Lower leg skin (tissue), 4 donors: ENCODE data around the gene MAP3K8. TPM values are rescaled to one million over a fixed set of nuclear protein-coding genes. Genes with fewer than 3 reads are reported as not detected.
"Not testable (repeated sequence)": the region's sequence is repeated elsewhere in the genome, so short reads cannot be mapped to it uniquely, and the experiment has no call there.

Experiments
- DNase-seq, 2 donors: peaks; one replicate each; pipeline ENCODE4 v3.0.0-alpha.2; 2019; ENCODE audit warnings: low spot score in 2 of 2
- H3K4me3 ChIP-seq: fragments of 200-600 bp; sonication (generic); 2 replicates; pipeline ENCODE4 v1.5.1; 2017; ENCODE audit warnings: mild to moderate bottlenecking, low read depth; ENCODE audit not compliant: poor library complexity, severe bottlenecking
- POLR2A ChIP-seq, 2 donors: fragments of 450-650 bp; IDR thresholded peaks; one replicate each; pipeline ENCODE4 v1.6.1; 2016 to 2017; ENCODE audit warnings: antibody characterized with exemption in 2 of 2, mild to moderate bottlenecking in 1 of 2, moderate library complexity in 1 of 2
- WGBS, 2 donors: methylation state at CpG; one replicate each; pipeline ENCODE4 v1.1.5; 2018; 5-methylcytosine and 5-hydroxymethylcytosine counted together
- intact Hi-C: fragments of 100-400 bp; cut with DNase I; formaldehyde crosslinking; loops from one replicate; pipeline ENCODE4 v1.15.0; 2023; ENCODE audit warnings: low total_unique reads
- total RNA-seq, 4 donors: library from RNA; depleted of rRNA; stranded (reverse); fragments of >200 nt; gene quantifications; one replicate each; pipeline ENCODE4 v1.1.0, GENCODE V29; 2016
- TF ChIP-seq, protein P1 (sequence below), 3 donors: fragments of 450-650 bp; IDR thresholded peaks; one replicate each; pipeline ENCODE4 v1.5.1; 2016; ENCODE audit warnings: antibody characterized with exemption in 3 of 3, mild to moderate bottlenecking in 3 of 3, moderate library complexity in 2 of 3

Gene MAP3K8
- total RNA-seq, 4 donors from 2014 or later = 27.0 to 41.8 (median 35.5) TPM

DNA sequence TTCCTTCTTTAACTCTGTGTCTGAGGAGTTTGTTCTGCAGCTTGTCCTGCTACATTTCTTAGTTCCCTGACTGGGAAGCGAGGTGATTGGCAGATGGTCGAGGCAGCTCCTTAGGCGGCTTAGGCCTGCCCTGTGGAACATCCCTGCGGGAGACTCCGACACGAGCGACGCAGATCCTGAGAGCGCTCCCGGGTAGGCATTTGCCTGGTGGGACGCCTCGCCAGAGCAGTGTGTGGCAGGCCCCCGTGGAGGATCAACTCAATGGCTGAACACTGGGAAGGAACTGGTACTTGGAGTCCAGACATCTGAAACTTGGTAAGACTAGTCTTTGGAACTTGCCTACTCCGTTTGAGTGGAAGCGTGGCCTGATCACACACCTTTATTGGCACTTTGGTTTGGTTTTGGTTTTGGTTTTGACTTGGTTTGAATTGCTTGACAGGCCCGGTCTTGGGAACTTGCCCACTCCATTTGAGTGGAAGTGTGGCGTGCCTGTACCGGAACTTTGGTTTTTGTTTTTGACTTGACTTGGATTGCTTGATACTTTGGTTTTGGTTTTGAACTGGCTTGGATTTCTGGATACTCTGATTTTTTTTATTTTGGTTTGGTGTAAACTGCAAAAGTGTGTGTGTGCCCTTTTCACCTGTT, 42.6 kb downstream of the MAP3K8 start:
- 85 to 87% methylated on average over 18 of the region's 18 CpGs for WGBS, 2 donors
- H3K4me3 ChIP-seq = no peak overlapping the region
- DNase-seq = no peak
- TF ChIP-seq, protein P1, sequence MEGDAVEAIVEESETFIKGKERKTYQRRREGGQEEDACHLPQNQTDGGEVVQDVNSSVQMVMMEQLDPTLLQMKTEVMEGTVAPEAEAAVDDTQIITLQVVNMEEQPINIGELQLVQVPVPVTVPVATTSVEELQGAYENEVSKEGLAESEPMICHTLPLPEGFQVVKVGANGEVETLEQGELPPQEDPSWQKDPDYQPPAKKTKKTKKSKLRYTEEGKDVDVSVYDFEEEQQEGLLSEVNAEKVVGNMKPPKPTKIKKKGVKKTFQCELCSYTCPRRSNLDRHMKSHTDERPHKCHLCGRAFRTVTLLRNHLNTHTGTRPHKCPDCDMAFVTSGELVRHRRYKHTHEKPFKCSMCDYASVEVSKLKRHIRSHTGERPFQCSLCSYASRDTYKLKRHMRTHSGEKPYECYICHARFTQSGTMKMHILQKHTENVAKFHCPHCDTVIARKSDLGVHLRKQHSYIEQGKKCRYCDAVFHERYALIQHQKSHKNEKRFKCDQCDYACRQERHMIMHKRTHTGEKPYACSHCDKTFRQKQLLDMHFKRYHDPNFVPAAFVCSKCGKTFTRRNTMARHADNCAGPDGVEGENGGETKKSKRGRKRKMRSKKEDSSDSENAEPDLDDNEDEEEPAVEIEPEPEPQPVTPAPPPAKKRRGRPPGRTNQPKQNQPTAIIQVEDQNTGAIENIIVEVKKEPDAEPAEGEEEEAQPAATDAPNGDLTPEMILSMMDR (IDR thresholded peaks at IDR 0.05) = no peak
- TF ChIP-seq POLR2A (IDR thresholded peaks at IDR 0.05) = no peak
- intact Hi-C loops = no loop called here

DNA sequence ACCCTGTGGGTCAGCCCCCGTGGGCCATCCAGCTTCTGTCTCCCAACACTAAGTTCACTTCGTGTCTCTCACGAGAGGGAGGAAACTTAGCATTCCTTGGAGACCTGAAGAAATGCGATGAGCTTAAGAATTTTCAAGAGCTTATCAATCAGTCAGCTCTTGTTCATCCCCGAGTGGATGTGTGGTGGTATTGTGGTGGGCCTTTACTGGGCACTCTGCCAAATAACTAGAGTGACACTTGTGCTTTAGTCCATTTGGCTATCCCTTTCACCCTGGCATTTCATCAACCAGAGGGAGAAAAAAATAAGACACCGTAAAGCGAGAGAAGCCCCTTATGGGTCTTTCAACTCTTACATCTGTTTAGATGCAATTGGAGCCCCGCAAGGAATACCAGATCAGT, 45.5 kb downstream of the MAP3K8 start:
- H3K4me3 ChIP-seq, intact Hi-C loops, DNase-seq: not testable (repeated sequence)
- WGBS, 2 donors = 76 to 84% methylated on average over 8 of the region's 8 CpGs

DNA sequence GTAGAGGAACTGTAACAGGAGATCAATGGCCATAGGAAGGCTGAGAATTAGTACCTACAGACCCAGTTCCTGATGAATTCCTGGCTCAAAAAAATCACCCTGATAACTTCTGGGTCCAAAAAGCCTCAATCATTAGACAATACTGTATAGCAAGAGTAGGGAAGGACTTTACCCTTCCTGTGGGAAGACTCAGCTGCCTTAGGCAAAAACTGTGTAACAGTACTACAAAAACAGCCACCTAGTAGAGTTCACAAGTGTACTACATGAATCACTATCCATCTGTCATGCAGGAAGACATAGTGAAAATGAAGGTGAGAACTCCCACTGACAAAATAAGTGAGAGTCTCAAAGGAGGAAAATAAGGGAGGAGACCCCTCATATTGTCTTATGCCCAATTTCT, 47.6 kb downstream of the MAP3K8 start:
- H3K4me3 ChIP-seq = no peak overlapping the region
- TF ChIP-seq POLR2A (IDR thresholded peaks at IDR 0.05) = no peak
- TF ChIP-seq, protein P1 (IDR thresholded peaks at IDR 0.05) = no peak
- intact Hi-C loops = no loop called here
- no peak for DNase-seq

DNA sequence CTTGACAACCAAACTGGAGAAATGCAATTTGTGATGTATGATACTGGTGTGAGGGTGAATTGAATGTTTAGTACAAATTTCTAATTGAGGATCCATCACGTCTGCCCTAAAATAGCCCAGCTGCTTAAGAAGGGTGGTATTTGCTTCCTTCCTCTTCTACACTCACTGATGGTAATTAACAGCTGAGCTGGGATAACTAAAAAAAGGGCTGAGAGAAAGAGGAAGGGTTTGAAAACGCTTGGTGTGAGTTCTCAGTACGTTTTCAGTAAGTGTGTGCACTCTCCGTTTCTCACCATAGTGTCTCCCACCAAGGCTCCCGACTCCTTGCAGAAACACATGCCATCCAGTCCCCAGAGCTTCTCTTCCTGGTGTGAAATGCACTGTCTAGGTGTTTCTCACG, 54.3 kb downstream of the MAP3K8 start:
- WGBS, 2 donors = 57 to 63% methylated on average over 6 of the region's 6 CpGs
- no peak for TF ChIP-seq POLR2A (IDR thresholded peaks at IDR 0.05)
- TF ChIP-seq, protein P1 (IDR thresholded peaks at IDR 0.05) = no peak
- intact Hi-C loops = no loop called here
- no peak for DNase-seq
- H3K4me3 ChIP-seq = no peak overlapping the region

DNA sequence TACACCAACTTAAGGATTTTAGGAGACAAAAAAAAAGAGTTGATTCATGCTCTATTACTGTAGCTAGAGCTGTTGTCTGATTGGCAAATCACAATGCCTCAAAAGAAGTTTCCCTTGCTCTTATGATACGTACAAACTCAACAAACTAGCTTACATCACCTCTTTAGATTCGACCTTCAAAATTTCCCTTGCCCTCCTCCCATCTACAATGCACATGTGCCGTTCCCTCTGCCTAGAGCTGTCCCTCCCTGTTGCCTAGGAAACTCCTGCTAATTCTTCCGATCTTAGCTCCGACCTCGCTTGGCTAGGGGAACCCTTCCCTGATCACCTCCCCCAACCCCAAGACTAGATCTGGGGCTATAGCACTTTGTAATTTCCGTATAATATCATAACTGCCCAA, 55.4 kb downstream of the MAP3K8 start:
- no peak overlapping the region for H3K4me3 ChIP-seq
- peak in 1 of 2 donors; percentile 76 for DNase-seq
- TF ChIP-seq, protein P1 (IDR thresholded peaks at IDR 0.05) = no peak
- no peak for TF ChIP-seq POLR2A (IDR thresholded peaks at IDR 0.05)
- intact Hi-C loops = no loop called here
- WGBS, 2 donors = 35 to 36% methylated on average over 7 of the region's 7 CpGs

DNA sequence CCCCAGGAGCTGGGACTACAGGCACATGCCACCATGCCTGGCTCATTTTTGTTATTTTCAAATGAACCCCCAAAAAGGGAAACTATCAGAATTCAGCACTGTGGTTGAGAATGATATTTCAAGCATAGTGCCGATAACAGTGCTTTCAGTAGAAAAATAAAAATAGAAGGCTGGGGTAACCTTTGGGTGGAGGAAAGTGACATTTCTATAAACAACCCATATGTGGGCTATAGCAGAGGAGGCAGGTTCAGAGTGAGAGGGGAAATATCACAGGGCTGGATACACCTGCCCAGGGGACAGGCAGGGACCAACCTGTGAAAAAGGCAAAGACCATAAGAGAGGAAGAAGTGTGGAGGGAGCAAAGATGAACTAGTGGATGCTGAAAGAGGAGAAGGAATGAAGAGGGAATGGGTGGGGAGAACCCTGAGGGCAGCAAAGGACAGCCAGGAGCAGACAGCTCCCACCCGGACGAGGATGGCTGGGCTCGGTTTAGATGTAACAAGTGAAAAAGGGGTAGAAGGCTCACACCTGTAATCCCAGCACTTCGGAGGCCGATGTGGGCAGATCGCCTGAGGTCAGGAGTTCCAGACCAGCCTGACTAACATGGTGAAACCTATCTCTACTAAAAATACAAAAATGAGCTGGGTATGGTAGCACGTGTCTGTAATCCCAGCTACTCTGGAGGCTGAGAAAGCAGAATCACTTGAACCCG, 56.5 kb downstream of the MAP3K8 start:
- intact Hi-C loops = no loop called here
- peak in 1 of 2 donors; percentile 57 for DNase-seq
- TF ChIP-seq, protein P1 (IDR thresholded peaks at IDR 0.05) = no peak
- no peak for TF ChIP-seq POLR2A (IDR thresholded peaks at IDR 0.05)
- H3K4me3 ChIP-seq = no peak overlapping the region
- 80 to 83% methylated on average over 9 of the region's 9 CpGs for WGBS, 2 donors
